Measurements from ENCODE around the gene LYVE1.

DNA sequence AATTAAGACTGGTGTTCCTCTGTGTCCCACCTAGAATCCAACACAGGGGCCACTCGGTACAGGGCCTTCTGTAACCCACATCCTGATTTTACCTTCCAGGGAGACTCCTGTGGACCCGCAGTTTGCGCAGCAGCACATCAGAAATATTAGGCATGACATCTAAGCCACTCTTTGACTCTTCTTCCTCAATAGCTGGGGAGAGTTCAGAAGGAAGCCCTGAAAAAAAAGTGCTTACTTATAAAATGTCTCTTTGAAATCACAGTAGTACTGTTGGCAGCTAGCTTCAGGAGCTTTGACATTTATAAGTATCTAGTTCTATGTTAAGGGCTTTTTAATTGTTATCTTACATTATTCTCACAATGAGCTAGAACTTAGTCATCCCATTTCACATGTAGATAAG, 41.2 kb upstream of the LYVE1 start:
- TF ChIP-seq GPN1 (CRISPR knock-in tag; IDR thresholded peaks at IDR 0.05; ENCODE audit: borderline replicate concordance), result no peak
- TF ChIP-seq, protein P1, sequence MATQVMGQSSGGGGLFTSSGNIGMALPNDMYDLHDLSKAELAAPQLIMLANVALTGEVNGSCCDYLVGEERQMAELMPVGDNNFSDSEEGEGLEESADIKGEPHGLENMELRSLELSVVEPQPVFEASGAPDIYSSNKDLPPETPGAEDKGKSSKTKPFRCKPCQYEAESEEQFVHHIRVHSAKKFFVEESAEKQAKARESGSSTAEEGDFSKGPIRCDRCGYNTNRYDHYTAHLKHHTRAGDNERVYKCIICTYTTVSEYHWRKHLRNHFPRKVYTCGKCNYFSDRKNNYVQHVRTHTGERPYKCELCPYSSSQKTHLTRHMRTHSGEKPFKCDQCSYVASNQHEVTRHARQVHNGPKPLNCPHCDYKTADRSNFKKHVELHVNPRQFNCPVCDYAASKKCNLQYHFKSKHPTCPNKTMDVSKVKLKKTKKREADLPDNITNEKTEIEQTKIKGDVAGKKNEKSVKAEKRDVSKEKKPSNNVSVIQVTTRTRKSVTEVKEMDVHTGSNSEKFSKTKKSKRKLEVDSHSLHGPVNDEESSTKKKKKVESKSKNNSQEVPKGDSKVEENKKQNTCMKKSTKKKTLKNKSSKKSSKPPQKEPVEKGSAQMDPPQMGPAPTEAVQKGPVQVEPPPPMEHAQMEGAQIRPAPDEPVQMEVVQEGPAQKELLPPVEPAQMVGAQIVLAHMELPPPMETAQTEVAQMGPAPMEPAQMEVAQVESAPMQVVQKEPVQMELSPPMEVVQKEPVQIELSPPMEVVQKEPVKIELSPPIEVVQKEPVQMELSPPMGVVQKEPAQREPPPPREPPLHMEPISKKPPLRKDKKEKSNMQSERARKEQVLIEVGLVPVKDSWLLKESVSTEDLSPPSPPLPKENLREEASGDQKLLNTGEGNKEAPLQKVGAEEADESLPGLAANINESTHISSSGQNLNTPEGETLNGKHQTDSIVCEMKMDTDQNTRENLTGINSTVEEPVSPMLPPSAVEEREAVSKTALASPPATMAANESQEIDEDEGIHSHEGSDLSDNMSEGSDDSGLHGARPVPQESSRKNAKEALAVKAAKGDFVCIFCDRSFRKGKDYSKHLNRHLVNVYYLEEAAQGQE (IDR thresholded peaks at IDR 0.05; ENCODE audit: borderline replicate concordance in 1 of 2, low read depth in 1 of 2, low read length in 2 of 2), result no peak
- TF ChIP-seq FOXC1 (CRISPR knock-in tag; IDR thresholded peaks at IDR 0.05; ENCODE audit: borderline replicate concordance), result no peak
- TF ChIP-seq ESRRA (CRISPR knock-in tag; IDR thresholded peaks at IDR 0.05; ENCODE audit: low read depth), result no peak
- TF ChIP-seq POLR2A (IDR thresholded peaks at IDR 0.05; ENCODE audit: insufficient read depth in 1 of 2, low read depth in 2 of 2, low read length in 2 of 2), result no peak
- no peak for TF ChIP-seq YY1 (IDR thresholded peaks at IDR 0.05; ENCODE audit: insufficient read depth, insufficient replicate concordance, low read depth, low read length)
- no peak for TF ChIP-seq CTCF (CRISPR knock-in tag; IDR thresholded peaks at IDR 0.05)
- no peak for TF ChIP-seq PTBP1 (IDR thresholded peaks at IDR 0.05; ENCODE audit: low read depth, low read length, poor library complexity, severe bottlenecking)
- TF ChIP-seq CREB3 (CRISPR knock-in tag; IDR thresholded peaks at IDR 0.05), result no peak
- no peak for TF ChIP-seq CHD4 (IDR thresholded peaks at IDR 0.05; ENCODE audit: borderline replicate concordance, low read length)
- no peak for TF ChIP-seq EZH2 (conservative IDR thresholded peaks at IDR 0.05; ENCODE audit: low read depth, low read length)
- no peak for TF ChIP-seq USF2 (IDR thresholded peaks at IDR 0.05; ENCODE audit: low read depth, low read length)
- no peak for TF ChIP-seq USF2 (CRISPR knock-in tag; IDR thresholded peaks at IDR 0.05; ENCODE audit: borderline replicate concordance)
- no peak for TF ChIP-seq ZNF782 (CRISPR knock-in tag; IDR thresholded peaks at IDR 0.05; ENCODE audit: borderline replicate concordance)

Measured in HepG2 (cell line).